Bronchial epithelial cell (primary cell): ENCODE results near the gene CBLN1. TPM values are rescaled to one million over a fixed set of nuclear protein-coding genes. Genes with fewer than 3 reads are reported as not detected.

Experiments
- DNase-seq: peaks from one replicate; pipeline ENCODE4 v3.0.0-alpha.2; 2010; ENCODE audit warnings: low read depth
- FAIRE-seq: peaks from 2 replicates; lab custom pipeline; 2011; peaks lifted over from hg19 to GRCh38; lab: Jason Lieb, UNC
- H3K27me3 ChIP-seq: 2 replicates; pipeline ENCODE4 v1.5.1; 2011; ENCODE audit warnings: low read length; ENCODE audit not compliant: control insufficient read depth, insufficient read depth
- H3K36me3 ChIP-seq: 2 replicates; pipeline ENCODE4 v1.5.1; 2011; ENCODE audit warnings: low read length; ENCODE audit not compliant: control insufficient read depth, insufficient read depth
- H3K4me3 ChIP-seq: 2 replicates; pipeline ENCODE4 v1.5.1; 2011; ENCODE audit warnings: mild to moderate bottlenecking, low read depth, low read length, control low read depth
- CTCF ChIP-seq: IDR thresholded peaks from 2 replicates; pipeline ENCODE4 v1.5.1; 2011; ENCODE audit warnings: mild to moderate bottlenecking, moderate library complexity, low read length, control low read depth, inconsistent platforms; ENCODE audit not compliant: insufficient read depth, severe bottlenecking
- total RNA-seq: library from RNA; depleted of rRNA; stranded (reverse); fragments of >200 nt; gene quantifications from 2 replicates; pipeline ENCODE4 v1.2.1, GENCODE V29; 2014

Gene CBLN1
- not detected in 2 replicates for total RNA-seq

GRCh38 chr16:49281480-49281842 is at the start of gene CBLN1:
Gene CBLN1 (minus strand): TSS chr16:49281838. CDS start chr16:49281465, 373 bp downstream.
- TF ChIP-seq CTCF = no peak
- Histone ChIP-seq H3K4me3 (peak within 1 kb of the TSS; percentile 40), H3K27me3 (peaks cover 57% of the 10 kb centered on the region)

GRCh38 chr16:49330562-49331201 is 49.0 kb upstream of the CBLN1 start:
- no peaks in the 10 kb centered on the region for H3K27me3 ChIP-seq
- no peak for TF ChIP-seq CTCF
- H3K36me3 ChIP-seq = no peaks in the 10 kb centered on the region
- FAIRE-seq = no peak
- DNase-seq = no peak
- no peak overlapping the region for H3K4me3 ChIP-seq

More at GRCh38 chr16:49281480-49281842, at the start of gene CBLN1:
- H3K36me3 ChIP-seq = no peaks in the 10 kb centered on the region
- no peak for FAIRE-seq
- no peak for DNase-seq

- Histone ChIP-seq H3K36me3 (no peaks in the 10 kb centered on the region), H3K27me3 (no peaks in the 10 kb centered on the region), H3K4me3 (no peak overlapping the region)
- DNase-seq (no peak), FAIRE-seq (no peak)
- no peak for TF ChIP-seq CTCF
Measured at GRCh38 chr16:49328325-49328724, 46.7 kb upstream of the CBLN1 start.

GRCh38 chr16:49327466-49327865 is 45.8 kb upstream of the CBLN1 start:
- Histone ChIP-seq H3K4me3 (no peak overlapping the region), H3K36me3 (no peaks in the 10 kb centered on the region), H3K27me3 (no peaks in the 10 kb centered on the region)
- TF ChIP-seq CTCF = no peak
- DNase-seq (no peak), FAIRE-seq (no peak)

- Histone ChIP-seq H3K27me3 (no peaks in the 10 kb centered on the region), H3K4me3 (no peak overlapping the region), H3K36me3 (no peaks in the 10 kb centered on the region)
- DNase-seq (no peak), FAIRE-seq (no peak)
- no peak for TF ChIP-seq CTCF
Measured at GRCh38 chr16:49324703-49325102, 43.1 kb upstream of the CBLN1 start.

GRCh38 chr16:49315602-49316001 is 34.0 kb upstream of the CBLN1 start:
- no peak for DNase-seq
- TF ChIP-seq CTCF = no peak
- FAIRE-seq = no peak
- Histone ChIP-seq H3K27me3 (no peaks in the 10 kb centered on the region), H3K4me3 (no peak overlapping the region), H3K36me3 (no peaks in the 10 kb centered on the region)
